Activated T-cell treated with anti-CD3 and anti-CD28 coated beads, Interleukin-2, amount 50 U/mL, for 72 hours (primary cell): ENCODE data around the gene IL15. TPM values are rescaled to one million over a fixed set of nuclear protein-coding genes. Genes with fewer than 3 reads are reported as not detected.
A peak's percentile ranks its signal among the peaks of the same experiment; 100 is the strongest.

Source experiments
- ATAC-seq, 2 donors: fragments of 150-1000 bp; cut with Tn5 transposase; replicated peaks in 1 of 2; 2 replicates each; pipeline ENCODE4 v1.10.0; 2021; ENCODE audit warnings: moderate library complexity in 2 of 2, mild to moderate bottlenecking in 1 of 2
- DNase-seq, 2 donors: peaks; one replicate each; pipeline ENCODE4 v3.0.0; 2021 to 2022; ENCODE audit warnings: mixed read lengths in 1 of 2
- H3K27ac Mint-ChIP-seq: one replicate; pipeline ENCODE4 v1.8.0; 2022; ENCODE audit warnings: mild to moderate bottlenecking, moderate library complexity, mixed read lengths
- H3K27me3 Mint-ChIP-seq: one replicate; pipeline ENCODE4 v1.8.0; 2022; ENCODE audit warnings: low read depth, mixed read lengths
- H3K36me3 Mint-ChIP-seq, 2 donors: one replicate each; pipeline ENCODE4 v1.8.0; 2022; ENCODE audit warnings: mixed read lengths in 2 of 2, mild to moderate bottlenecking in 1 of 2; ENCODE audit not compliant: insufficient read depth in 2 of 2
- H3K4me1 Mint-ChIP-seq: one replicate; pipeline ENCODE4 v1.8.0; 2022; ENCODE audit warnings: low read depth, mixed read lengths
- H3K4me3 Mint-ChIP-seq, 2 donors: one replicate each; pipeline ENCODE4 v1.8.0; 2022; ENCODE audit warnings: mild to moderate bottlenecking in 2 of 2, mixed read lengths in 2 of 2, moderate library complexity in 2 of 2
- H3K9me3 Mint-ChIP-seq, 2 donors: one replicate each; pipeline ENCODE4 v1.8.0; 2022; ENCODE audit warnings: mixed read lengths in 2 of 2
- total RNA-seq, 2 donors: library from RNA; stranded (reverse); gene quantifications; one replicate each; pipeline ENCODE4 v1.2.3, GENCODE V29; 2022

IL15 gene
- total RNA-seq, 2 donors from 2014 or later: 2.1 TPM

DNA sequence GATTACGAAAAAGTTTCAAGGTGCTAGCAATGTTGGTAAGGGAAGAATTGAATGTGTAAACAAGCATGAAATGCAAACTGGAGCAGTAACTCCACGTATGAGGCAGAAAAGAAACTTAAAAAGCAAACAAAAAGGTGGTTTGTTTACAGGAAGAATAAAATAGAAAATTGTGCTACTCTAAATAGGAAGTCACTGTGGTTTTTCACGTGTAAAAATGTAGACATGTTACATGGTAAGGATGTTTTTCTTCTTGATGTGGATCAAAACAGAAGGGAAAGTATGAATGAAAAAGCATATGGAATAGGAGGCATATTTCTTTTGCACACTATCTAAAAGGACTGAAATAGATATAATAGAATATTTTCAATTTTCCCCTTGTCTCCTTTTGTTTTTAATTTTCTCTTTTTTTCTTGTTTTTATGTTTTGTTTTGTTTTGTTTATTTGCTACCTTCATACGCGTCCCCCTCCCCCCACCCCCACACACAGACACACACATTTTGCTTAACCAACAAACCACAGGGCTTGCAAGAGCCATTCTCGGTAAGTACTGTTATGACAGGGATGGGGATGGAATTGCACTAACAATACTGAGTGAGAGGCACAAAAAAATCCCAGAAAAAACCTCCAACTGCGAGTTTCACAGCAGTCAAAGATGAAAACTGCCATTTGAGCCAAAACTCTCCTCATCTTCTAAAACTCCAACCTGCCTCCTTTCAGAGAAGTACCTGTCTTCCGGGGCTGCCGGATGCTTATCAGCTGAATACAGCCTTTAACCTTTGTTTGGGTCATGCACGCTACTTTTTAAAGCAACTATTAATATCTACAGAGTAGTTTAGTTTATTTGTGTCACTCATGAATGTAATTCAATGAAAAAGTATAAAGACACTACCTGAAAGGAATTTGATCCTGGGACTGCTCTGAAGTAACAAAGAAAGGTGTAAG is 135.8 kb downstream of the IL15 start:
- DNase-seq (peak; percentile 8 to 10), ATAC-seq (peak; percentile 60)
- H3K4me3 Mint-ChIP-seq: peak overlapping the region in 1 of 2 donors; percentile 15
- H3K9me3 Mint-ChIP-seq: no peaks in the 10 kb centered on the region
- H3K36me3 Mint-ChIP-seq: no peaks in the 10 kb centered on the region
- peaks cover 5% of the 10 kb centered on the region for H3K27me3 Mint-ChIP-seq
- no peak overlapping the region for H3K27ac Mint-ChIP-seq
- H3K4me1 Mint-ChIP-seq: peaks cover 6% of the 10 kb centered on the region

DNA sequence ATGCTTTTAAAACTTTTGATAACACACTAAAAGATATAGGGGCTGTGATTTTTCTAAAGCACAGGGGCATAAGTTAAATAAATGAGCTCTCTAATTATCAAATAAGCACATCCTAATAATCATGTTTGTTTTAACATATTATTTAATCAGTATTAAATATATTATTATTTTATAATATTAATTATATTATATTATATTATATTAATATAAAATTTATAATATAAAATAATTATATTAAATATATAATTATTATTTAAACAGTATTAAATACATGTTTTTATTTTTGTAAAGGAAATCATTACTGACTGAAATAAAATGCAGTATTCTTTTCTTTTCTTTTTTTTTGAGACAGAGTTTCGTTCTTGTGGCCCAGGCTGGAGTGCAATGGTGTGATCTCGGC is 136.5 kb downstream of the IL15 start:
- Mint-ChIP-seq H3K4me3 (peak overlapping the region in 1 of 2 donors; percentile 10), H3K36me3 (no peaks in the 10 kb centered on the region), H3K27me3 (peaks cover 5% of the 10 kb centered on the region), H3K9me3 (no peaks in the 10 kb centered on the region), H3K27ac (no peak overlapping the region), H3K4me1 (peaks cover 6% of the 10 kb centered on the region)
- ATAC-seq (no peak), DNase-seq (no peak)

DNA sequence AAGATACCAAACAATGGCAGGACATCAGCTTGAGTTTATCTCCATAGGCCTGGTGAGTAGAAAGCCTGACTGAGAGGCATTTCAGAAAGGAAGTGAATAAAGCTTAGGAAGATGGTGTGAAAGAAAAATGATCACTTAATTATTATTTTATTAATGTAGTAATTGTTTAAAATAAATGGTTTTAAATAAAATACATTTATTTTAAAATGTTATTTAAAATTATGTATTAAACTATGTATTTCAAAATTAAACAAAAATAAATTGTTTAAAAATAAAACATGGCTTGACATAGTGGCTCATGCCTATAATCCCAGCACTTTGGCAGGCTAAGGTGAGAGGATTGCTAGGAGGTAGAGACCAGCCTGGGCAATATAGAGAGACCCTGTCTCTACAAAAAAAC is 145.8 kb downstream of the IL15 start:
- H3K27ac Mint-ChIP-seq: no peak overlapping the region
- no peaks in the 10 kb centered on the region for H3K4me1 Mint-ChIP-seq
- H3K36me3 Mint-ChIP-seq: peaks cover 0 to 2% of the 10 kb centered on the region in 2 donors
- peaks cover 0 to 5% of the 10 kb centered on the region in 2 donors for H3K9me3 Mint-ChIP-seq
- H3K4me3 Mint-ChIP-seq: no peak overlapping the region
- H3K27me3 Mint-ChIP-seq: no peaks in the 10 kb centered on the region
- no peak for ATAC-seq
- no peak for DNase-seq
